CD4-positive, alpha-beta T cell (primary cell): Measurements from ENCODE around the gene NUP210L. TPM values are rescaled to one million over a fixed set of nuclear protein-coding genes. Genes with fewer than 3 reads are reported as not detected.
"Not testable (repeated sequence)": the region's sequence is repeated elsewhere in the genome, so short reads cannot be mapped to it uniquely, and the experiment has no call there.

Experiments used
- ATAC-seq: fragments of 200-7000 bp; cut with Tn5 transposase; one replicate; pipeline ENCODE4 v1.10.0; 2022; ENCODE audit warnings: mild to moderate bottlenecking; ENCODE audit not compliant: poor library complexity
- CTCF ChIA-PET: fragments of 350-600 bp; sonication (Branson Sonifier 250); formaldehyde crosslinking; loops from one replicate; lab custom pipeline; 2021; ENCODE audit warnings: antibody characterized with exemption, inconsistent platforms; lab: Charles Lee
- POLR2A ChIA-PET: fragments of 350-600 bp; sonication (Branson Sonifier 250); formaldehyde crosslinking; loops from one replicate; lab custom pipeline; 2021; ENCODE audit warnings: antibody characterized with exemption, inconsistent platforms; lab: Charles Lee
- DNase-seq, 14 experiments: peaks; one replicate each; pipeline ENCODE4 v3.0.0-alpha.2; 2013 to 2020; ENCODE audit warnings: mixed read lengths in 2 of 14
- H3K27ac ChIP-seq, 2 donors: one replicate each; pipeline versions ENCODE4 v1.5.1 to v1.7.0; 2013; ENCODE audit warnings: low read length in 2 of 2, low read depth in 1 of 2, mild to moderate bottlenecking in 1 of 2
- H3K27me3 ChIP-seq, 2 experiments: 1 replicate in 1 of 2; 2 replicates in 1 of 2; pipeline versions ENCODE4 v1.6.1 to v1.7.0; 2013; ENCODE audit warnings: low read length in 2 of 2, control low read depth in 1 of 2, mild to moderate bottlenecking in 1 of 2, moderate library complexity in 1 of 2; ENCODE audit not compliant: insufficient read depth in 2 of 2, control insufficient read depth in 1 of 2
- H3K36me3 ChIP-seq: one replicate; pipeline ENCODE4 v1.6.1; 2013; ENCODE audit warnings: low read length, control low read depth; ENCODE audit not compliant: insufficient read depth
- H3K4me1 ChIP-seq: one replicate; pipeline ENCODE4 v1.6.1; 2013; ENCODE audit warnings: low read length, control low read depth; ENCODE audit not compliant: insufficient read depth
- H3K4me3 ChIP-seq: one replicate; pipeline ENCODE4 v1.5.1; 2013; ENCODE audit warnings: mild to moderate bottlenecking, low read length, moderate library complexity
- H3K9me3 ChIP-seq, 2 experiments: 1 replicate in 1 of 2; 2 replicates in 1 of 2; pipeline versions ENCODE4 v1.6.1 to v1.7.0; 2013; ENCODE audit warnings: low read length in 2 of 2, mild to moderate bottlenecking in 2 of 2, control low read depth in 1 of 2, moderate library complexity in 1 of 2; ENCODE audit not compliant: control insufficient read depth in 1 of 2, insufficient read depth in 1 of 2
- H3K27ac Mint-ChIP-seq: one replicate; pipeline ENCODE4 v1.8.0; 2020; ENCODE audit warnings: mixed read lengths
- H3K27me3 Mint-ChIP-seq: one replicate; pipeline ENCODE4 v1.8.0; 2021; ENCODE audit warnings: mixed read lengths
- H3K36me3 Mint-ChIP-seq: one replicate; pipeline ENCODE4 v1.8.0; 2021; ENCODE audit warnings: low read depth, mixed read lengths
- H3K4me1 Mint-ChIP-seq: one replicate; pipeline ENCODE4 v1.8.0; 2021; ENCODE audit warnings: low read depth, mixed read lengths
- H3K4me3 Mint-ChIP-seq: one replicate; pipeline ENCODE4 v1.8.0; 2020; ENCODE audit warnings: mild to moderate bottlenecking, mixed read lengths
- H3K9me3 Mint-ChIP-seq: one replicate; pipeline ENCODE4 v1.8.0; 2020; ENCODE audit warnings: mixed read lengths
- intact Hi-C, 2 experiments: fragments of 100-400 bp; cut with DNase I in 1 of 2; cut with micrococcal nuclease in 1 of 2; formaldehyde crosslinking; loops; one replicate each; pipeline versions ENCODE4 v1.15.1 to v1.9.0; 2023 to 2025; cut with DNase I, micrococcal nuclease
- total RNA-seq, 174 experiments: library from RNA in 2 of 174; stranded (reverse) in 2 of 174; gene quantifications; one replicate each; pipeline ENCODE4 v1.2.3 and lab custom pipeline; 2021 to 2026
- TF ChIP-seq, protein P1 (sequence below): fragments of 200-600 bp; IDR thresholded peaks from one replicate; pipeline ENCODE4 v1.8.0; 2022; ENCODE audit warnings: antibody characterized with exemption, mild to moderate bottlenecking

NUP210L gene
- total RNA-seq, 2 experiments from 2014 or later = 0.03 to 0.08 TPM

DNA sequence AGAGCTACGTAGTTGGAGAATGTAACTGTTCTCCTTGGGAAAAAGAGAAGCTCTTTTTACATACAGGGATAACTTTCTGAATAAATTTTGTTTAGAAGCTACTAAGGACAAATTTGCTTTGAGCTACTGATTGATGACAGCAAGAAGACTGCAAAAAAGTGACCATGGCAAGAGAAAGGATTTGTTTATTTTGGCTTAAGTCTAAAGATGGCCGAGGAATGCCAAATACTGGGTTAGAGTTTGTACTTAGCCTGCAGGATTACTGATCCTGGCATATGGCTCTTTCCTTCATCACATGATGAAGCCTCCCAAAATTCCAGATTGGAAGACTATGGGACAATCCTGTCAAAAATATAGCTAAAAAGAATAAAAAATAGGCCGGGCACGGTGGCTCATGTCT, 135.6 kb downstream of the NUP210L start:
- Histone ChIP-seq H3K4me3 (no peak overlapping the region), H3K27me3 (no peaks in the 10 kb centered on the region), H3K4me1 (no peaks in the 10 kb centered on the region), H3K27ac (no peak overlapping the region), H3K9me3 (no peaks in the 10 kb centered on the region), H3K36me3 (no peaks in the 10 kb centered on the region)
- TF ChIP-seq, protein P1, sequence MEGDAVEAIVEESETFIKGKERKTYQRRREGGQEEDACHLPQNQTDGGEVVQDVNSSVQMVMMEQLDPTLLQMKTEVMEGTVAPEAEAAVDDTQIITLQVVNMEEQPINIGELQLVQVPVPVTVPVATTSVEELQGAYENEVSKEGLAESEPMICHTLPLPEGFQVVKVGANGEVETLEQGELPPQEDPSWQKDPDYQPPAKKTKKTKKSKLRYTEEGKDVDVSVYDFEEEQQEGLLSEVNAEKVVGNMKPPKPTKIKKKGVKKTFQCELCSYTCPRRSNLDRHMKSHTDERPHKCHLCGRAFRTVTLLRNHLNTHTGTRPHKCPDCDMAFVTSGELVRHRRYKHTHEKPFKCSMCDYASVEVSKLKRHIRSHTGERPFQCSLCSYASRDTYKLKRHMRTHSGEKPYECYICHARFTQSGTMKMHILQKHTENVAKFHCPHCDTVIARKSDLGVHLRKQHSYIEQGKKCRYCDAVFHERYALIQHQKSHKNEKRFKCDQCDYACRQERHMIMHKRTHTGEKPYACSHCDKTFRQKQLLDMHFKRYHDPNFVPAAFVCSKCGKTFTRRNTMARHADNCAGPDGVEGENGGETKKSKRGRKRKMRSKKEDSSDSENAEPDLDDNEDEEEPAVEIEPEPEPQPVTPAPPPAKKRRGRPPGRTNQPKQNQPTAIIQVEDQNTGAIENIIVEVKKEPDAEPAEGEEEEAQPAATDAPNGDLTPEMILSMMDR = no peak
- no peak overlapping the region for H3K27ac Mint-ChIP-seq
- ChIA-PET CTCF (interaction anchor here (0.6 kb wide), 1 partner anchor 1346 kb away, joined by 3 read pairs; no protein-coding TSS in a partner anchor), POLR2A (no interaction called here)
- intact Hi-C loops = no loop called here
- H3K4me3 Mint-ChIP-seq = no peak overlapping the region
- no peak for ATAC-seq
- no peaks in the 10 kb centered on the region for H3K36me3 Mint-ChIP-seq
- no peaks in the 10 kb centered on the region for H3K4me1 Mint-ChIP-seq
- no peak for DNase-seq
- no peaks in the 10 kb centered on the region for H3K9me3 Mint-ChIP-seq
- no peaks in the 10 kb centered on the region for H3K27me3 Mint-ChIP-seq

DNA sequence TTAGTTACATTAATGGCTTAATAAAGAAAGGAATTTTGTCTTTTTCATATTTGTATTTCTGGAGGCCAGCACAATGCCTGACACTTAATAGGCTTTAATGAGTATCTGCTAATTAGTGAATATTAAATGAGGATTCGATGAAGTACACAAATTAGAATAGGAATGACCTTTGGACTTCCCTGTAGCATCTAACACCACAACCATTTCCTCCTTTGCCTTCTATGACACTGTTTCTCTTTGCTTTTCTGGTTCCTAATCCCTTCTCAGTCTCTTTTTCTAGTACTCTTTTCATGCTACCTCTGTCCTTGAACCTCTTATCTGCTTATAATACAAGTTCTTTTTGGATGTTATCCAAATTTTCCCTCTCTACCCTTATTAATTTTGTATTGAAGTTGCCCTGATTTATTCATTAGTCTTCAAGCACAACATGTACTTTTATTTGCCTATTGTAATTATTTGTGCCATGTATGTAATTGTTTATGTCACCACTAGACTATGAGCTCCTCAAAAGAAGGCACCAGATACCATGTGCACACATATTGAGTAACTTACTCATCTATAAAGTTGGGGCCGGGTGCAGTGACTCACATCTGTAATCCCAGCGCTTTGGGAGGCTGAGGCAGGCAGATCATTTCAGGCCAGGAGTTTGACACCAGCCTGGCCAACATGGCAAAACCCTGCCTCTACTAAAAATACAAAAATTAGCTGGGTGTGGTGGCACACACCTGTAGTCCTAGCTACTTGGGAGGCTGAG, 140.5 kb downstream of the NUP210L start:
- H3K27me3 Mint-ChIP-seq = no peaks in the 10 kb centered on the region
- H3K4me1 ChIP-seq = no peaks in the 10 kb centered on the region
- no peaks in the 10 kb centered on the region for H3K36me3 ChIP-seq
- intact Hi-C loops = no loop called here
- no peak for DNase-seq
- H3K9me3 ChIP-seq = no peaks in the 10 kb centered on the region
- no peaks in the 10 kb centered on the region for H3K27me3 ChIP-seq
- no peak overlapping the region for H3K27ac ChIP-seq
- no peak overlapping the region for H3K4me3 Mint-ChIP-seq
- H3K27ac Mint-ChIP-seq = no peak overlapping the region
- POLR2A ChIA-PET = no interaction called here
- H3K36me3 Mint-ChIP-seq = no peaks in the 10 kb centered on the region
- H3K9me3 Mint-ChIP-seq = no peaks in the 10 kb centered on the region
- TF ChIP-seq, protein P1 = no peak
- H3K4me1 Mint-ChIP-seq = no peaks in the 10 kb centered on the region
- CTCF ChIA-PET = no interaction called here
- ATAC-seq = no peak
- no peak overlapping the region for H3K4me3 ChIP-seq

DNA sequence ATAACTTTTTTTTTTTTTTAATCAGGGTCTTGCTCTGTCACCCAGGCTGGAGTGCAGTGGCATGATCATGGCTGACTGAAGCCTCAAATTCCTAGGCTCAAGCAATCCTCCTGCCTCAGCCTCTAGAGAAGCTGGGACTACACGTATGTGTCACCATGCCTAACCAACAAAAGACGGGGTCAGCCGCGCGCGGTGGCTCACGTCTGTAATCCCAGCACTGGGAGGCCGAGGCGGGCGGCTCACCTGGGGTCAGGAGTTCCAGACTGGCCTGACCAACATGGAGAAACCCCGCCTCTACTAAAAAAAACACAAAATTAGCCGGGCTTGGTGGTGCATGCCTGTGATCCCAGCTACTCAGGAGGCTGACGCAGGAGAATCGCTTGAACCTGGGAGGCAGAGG, 142.3 kb downstream of the NUP210L start:
- H3K4me3 ChIP-seq, H3K36me3 Mint-ChIP-seq, H3K9me3 ChIP-seq, H3K4me1 Mint-ChIP-seq, H3K4me3 Mint-ChIP-seq, H3K27me3 Mint-ChIP-seq, POLR2A ChIA-PET, H3K27me3 ChIP-seq, H3K27ac ChIP-seq, H3K36me3 ChIP-seq, H3K4me1 ChIP-seq, DNase-seq, H3K27ac Mint-ChIP-seq, H3K9me3 Mint-ChIP-seq, intact Hi-C loops, ATAC-seq, CTCF ChIA-PET: not testable (repeated sequence)

DNA sequence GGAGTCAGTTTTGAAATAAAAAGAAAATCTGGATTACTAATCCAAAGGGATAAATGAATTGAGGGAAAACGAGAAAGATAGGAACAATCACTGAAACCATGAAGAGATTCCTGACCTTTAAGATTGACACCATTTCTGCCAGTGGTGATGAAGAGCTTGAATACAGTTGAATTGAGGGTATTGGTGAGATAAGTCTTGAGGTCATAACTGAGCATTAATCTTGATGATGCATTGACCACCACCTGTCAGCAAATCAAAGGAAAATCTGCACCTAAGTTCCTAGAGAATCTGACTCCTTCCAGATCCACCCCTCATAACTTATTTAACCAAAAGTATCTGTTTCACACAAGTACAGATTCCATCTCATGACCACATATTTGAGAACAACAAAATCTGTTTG, 142.7 kb downstream of the NUP210L start:
- ATAC-seq (no peak), DNase-seq (no peak)
- Mint-ChIP-seq H3K4me1 (no peaks in the 10 kb centered on the region), H3K27ac (no peak overlapping the region), H3K9me3 (no peaks in the 10 kb centered on the region), H3K27me3 (no peaks in the 10 kb centered on the region), H3K36me3 (no peaks in the 10 kb centered on the region), H3K4me3 (no peak overlapping the region)
- no peak overlapping the region for H3K4me3 ChIP-seq
- H3K27ac ChIP-seq = no peak overlapping the region
- H3K9me3 ChIP-seq = no peaks in the 10 kb centered on the region
- H3K4me1 ChIP-seq = no peaks in the 10 kb centered on the region
- CTCF ChIA-PET = no interaction called here
- POLR2A ChIA-PET = no interaction called here
- no peaks in the 10 kb centered on the region for H3K36me3 ChIP-seq
- TF ChIP-seq, protein P1 = no peak
- intact Hi-C loops = no loop called here
- no peaks in the 10 kb centered on the region for H3K27me3 ChIP-seq
